NB4 (cell line): Measurements from ENCODE around the gene MGRN1.

Experiments
- DNase-seq: peaks from one replicate; pipeline ENCODE4 v3.0.0; 2010; ENCODE audit warnings: low read depth
- H3K4me3 ChIP-seq: one replicate; pipeline ENCODE4 v1.5.1; 2011; ENCODE audit warnings: mild to moderate bottlenecking, low read depth, low read length, moderate library complexity
- CTCF ChIP-seq: IDR thresholded peaks from one replicate; pipeline ENCODE4 v1.5.1; 2012; ENCODE audit warnings: low read depth, low read length
- MYC ChIP-seq: IDR thresholded peaks from 2 replicates; pipeline ENCODE4 v1.6.1; 2011; ENCODE audit warnings: low read depth, low read length
- POLR2A ChIP-seq: IDR thresholded peaks from 2 replicates; pipeline ENCODE4 v1.6.1; 2011; ENCODE audit warnings: mild to moderate bottlenecking; ENCODE audit not compliant: insufficient read length; ENCODE audit errors: extremely low read depth
- TF ChIP-seq, protein P1 (sequence below): IDR thresholded peaks from 2 replicates; pipeline ENCODE4 v1.6.1; 2011; ENCODE audit warnings: low read depth, low read length

MGRN1 gene

GRCh38 chr16:4612474-4612931 lies 12.1 kb upstream of the MGRN1 start:
- TF ChIP-seq, protein P1, sequence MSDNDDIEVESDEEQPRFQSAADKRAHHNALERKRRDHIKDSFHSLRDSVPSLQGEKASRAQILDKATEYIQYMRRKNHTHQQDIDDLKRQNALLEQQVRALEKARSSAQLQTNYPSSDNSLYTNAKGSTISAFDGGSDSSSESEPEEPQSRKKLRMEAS = no peak
- peak; percentile 22 for TF ChIP-seq CTCF
- TF ChIP-seq POLR2A = no peak
- peak overlapping the region; percentile 25 for H3K4me3 ChIP-seq

DNA sequence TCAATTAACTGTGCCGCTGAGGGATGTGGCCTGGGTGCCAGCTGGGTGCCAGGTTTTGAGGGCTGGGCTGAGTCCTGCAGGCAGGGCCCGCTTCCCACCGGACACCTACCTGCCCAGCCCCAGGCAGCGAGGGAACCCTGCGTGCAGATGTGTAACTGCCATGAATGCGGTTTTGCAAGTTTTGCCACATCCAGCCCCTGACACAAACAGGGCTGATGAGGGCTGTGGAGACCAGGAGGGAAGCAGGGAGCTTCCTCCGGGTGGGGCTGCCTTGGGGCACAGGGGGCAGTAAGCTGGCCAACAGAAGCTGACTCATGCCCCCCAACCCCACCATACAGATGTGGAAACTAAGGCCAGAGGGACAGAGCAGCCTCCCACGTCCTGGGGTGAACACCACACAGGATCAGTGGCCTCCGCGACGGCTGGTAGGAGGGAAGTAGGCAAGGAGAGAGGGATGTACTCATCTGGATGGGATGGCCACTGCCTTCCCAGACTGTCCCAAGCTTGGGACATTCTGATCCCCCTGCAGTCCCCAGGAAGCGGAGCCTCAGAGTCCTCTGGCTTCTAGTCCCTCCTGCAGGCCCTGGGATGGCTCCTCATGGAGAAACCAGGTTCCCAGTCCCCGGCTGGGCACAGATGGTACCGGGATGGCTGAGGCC lies 11.5 kb upstream of the MGRN1 start:
- H3K4me3 ChIP-seq = peak overlapping the region; percentile 79
- peak; percentile 72 for DNase-seq
- TF ChIP-seq, protein P1 = no peak
- TF ChIP-seq MYC = no peak
- TF ChIP-seq CTCF = no peak
- no peak for TF ChIP-seq POLR2A

More at GRCh38 chr16:4612474-4612931, 12.1 kb upstream of the MGRN1 start:
- peak; percentile 49 for DNase-seq

DNA sequence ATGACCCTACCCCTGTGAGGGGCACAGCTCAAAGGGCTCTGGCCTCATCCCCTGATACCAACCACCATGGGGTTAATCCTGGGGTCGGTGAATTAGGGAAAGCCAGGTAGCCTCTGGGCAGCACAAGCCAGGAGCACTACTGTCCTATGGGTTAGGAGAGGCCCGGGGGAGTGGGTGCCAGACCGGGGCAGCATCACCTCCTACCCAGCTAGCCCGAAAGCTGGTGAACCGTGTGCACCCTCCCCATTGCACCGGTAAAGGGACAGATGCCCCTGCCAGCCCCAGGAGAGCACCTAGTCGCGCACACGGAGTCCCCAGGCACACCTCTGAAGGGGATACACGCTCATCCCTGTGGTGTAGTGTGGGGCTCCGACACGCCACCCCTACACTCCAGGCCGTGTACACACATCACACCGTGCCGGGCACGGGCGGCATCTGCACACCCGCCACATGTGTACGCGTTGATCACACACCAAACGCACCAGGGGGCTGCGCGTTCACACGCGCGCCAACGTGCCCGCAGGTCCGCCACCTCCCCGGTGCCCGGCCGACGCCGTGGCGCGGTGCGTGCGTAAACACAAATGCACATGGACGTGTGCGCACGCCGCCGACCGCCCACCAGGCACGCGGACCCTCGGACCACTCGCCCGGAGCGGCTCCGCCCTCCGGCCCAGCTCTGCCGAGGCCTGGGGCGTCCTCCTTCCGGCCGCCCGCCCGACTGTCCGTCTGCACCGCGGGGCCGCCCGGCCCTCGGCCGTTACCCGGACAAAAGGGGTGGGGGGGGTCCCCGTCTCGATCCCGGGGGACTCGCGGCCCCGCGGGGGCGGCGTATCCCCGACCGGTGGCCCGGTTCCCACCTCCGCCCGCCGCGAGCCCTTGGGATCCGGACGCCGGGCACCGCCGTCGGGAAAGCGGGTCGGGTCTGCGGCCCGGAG lies 10.7 kb upstream of the MGRN1 start:
- peak; percentile 73 for DNase-seq

GRCh38 chr16:4614571-4615383 lies 9.8 kb upstream of the MGRN1 start, which contains the start of gene UBALD1:
Gene UBALD1 (minus strand): TSS chr16:4614888. CDS start chr16:4614797, 91 bp downstream.
- peak; percentile 93 for DNase-seq
- peak; percentile 71 for TF ChIP-seq POLR2A
- TF ChIP-seq, protein P1 = peak; percentile 69
- peak; percentile 74 for TF ChIP-seq MYC
- no peak for TF ChIP-seq CTCF
- peak within 1 kb of the TSS; percentile 79 for H3K4me3 ChIP-seq

More for the DNA sequence above, 10.7 kb upstream of the MGRN1 start:
- TF ChIP-seq, protein P1 = peak; percentile 83
- no peak for TF ChIP-seq MYC
- H3K4me3 ChIP-seq = peak overlapping the region; percentile 79

DNA sequence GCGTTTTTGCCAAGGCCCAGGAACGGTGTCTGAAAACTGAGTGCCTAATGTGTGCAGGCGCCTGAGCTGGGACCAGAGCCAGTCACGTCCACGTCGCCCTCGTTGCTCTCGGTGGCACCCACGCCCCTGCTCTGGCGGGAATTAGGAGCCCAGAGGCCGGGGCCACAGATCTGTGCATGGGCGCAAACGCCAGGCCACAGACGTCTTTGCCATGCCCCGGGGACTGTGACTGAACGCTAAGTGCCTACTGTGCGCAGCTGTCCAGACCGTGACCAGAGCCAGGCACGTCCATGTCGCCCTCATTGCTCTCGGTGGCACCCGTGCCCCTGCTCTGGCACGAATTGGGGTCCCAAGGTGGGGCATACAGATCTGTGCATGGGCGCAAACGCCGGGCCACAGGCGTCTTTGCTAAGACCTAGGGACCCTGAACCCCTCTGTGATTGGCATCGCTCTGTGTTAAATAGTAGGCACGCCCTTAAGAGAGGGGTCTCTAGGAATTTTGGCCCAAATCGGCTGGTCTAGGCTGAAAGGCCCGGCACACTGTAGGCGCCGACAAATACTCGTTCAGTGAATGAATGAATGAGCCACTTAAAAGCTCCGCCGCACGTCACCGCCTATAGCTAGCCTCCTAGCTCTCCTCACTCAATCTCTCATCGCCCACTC lies 9.1 kb upstream of the MGRN1 start:
- peak overlapping the region; percentile 57 for H3K4me3 ChIP-seq
- DNase-seq = no peak
- TF ChIP-seq MYC = no peak
- TF ChIP-seq POLR2A = no peak
- TF ChIP-seq, protein P1 = no peak
- no peak for TF ChIP-seq CTCF
